Heart left ventricle (tissue), 13 donors: ENCODE measurements around the gene CCDC170.

Experiments
- CTCF ChIP-seq, 12 donors: fragments of 200-600 bp; sonication (generic) in 4 of 12; IDR thresholded peaks; one replicate each; pipeline versions ENCODE4 v1.5.0 to v1.8.0; 2018 to 2022; ENCODE audit warnings: antibody characterized with exemption in 12 of 12, mild to moderate bottlenecking in 5 of 12
- POLR2A ChIP-seq, 2 donors: fragments of 450-650 bp; IDR thresholded peaks; one replicate each; pipeline ENCODE4 v1.6.1; 2017; ENCODE audit warnings: antibody characterized with exemption in 2 of 2, mild to moderate bottlenecking in 2 of 2, moderate library complexity in 2 of 2
- donor health status: ischemic (EF 13 %, LVEDD 7.1; RV severe dilation, severe dysfunction).
- donor health status: DM: no; HTN: yes; CAD: no.
- donor health status: DM: no; HTN: no; CAD: no.
- donor health status: ischemic (EF 25% LVEDD 6.9; RV normal size, moderate dysfunction).
- donor health status: ischemic (EF 25% LVEDD 5.7; RV mildly dilated, moderate dysfunction).
- donor health status: ischemic (EF 35%, LVEDD 5.7; RV mildly dilated, moderate dysfunction).
- donor health status: nonischemic (EF 11% LVEDD 7.7; RV severe dilation, severe dysfunction).
- donor health status: DM: yes; HTN: yes; CAD: no.
- donor health status: PGD.
- donor health status: ischemic (EF 29% LVEDD 5.4; RV normal size, mild dysfunction).
- donor health status: nonischemic (EF 23%, LVEDD 6.1; RV moderate dilation, normal function).

GRCh38 chr6:151506761-151507160, 12.9 kb downstream of the CCDC170 start:
- TF ChIP-seq CTCF (IDR thresholded peaks at IDR 0.05): no peak
- TF ChIP-seq POLR2A (IDR thresholded peaks at IDR 0.05): no peak
